ENCODE data around the gene PCGF1. TPM values are rescaled to one million over a fixed set of nuclear protein-coding genes. Genes with fewer than 3 reads are reported as not detected.

The PCGF1 gene
- total and polyA plus RNA-seq, 2 of the 13 experiments (the other 11 are each of a cell fraction or from before 2014, with no cell fraction given): 20.4 to 22.6 TPM

- Histone ChIP-seq H4K20me1 (ENCODE audit: insufficient read depth, low read length) (no peaks in the 10 kb centered on the region), H3K9ac (ENCODE audit: insufficient read depth, low read depth, low read length) (peak overlapping the region; percentile 94), H3K9me3 (ENCODE audit: low read length) (no peaks in the 10 kb centered on the region), H3K27me3 (ENCODE audit: control insufficient read depth in 1 of 2, insufficient read depth in 2 of 2, low read length in 2 of 2) (no peaks in the 10 kb centered on the region; a peak in 1 of 5 replicates), H3K79me2 (ENCODE audit: insufficient read depth, low read length) (peaks cover 38% of the 10 kb centered on the region), H2AFZ (ENCODE audit: low read length) (no peak overlapping the region), H3K4me2 (ENCODE audit: low read depth, low read length) (peak overlapping the region; percentile 98), H3K4me1 (ENCODE audit: insufficient read depth, low read length) (peaks cover 79% of the 10 kb centered on the region), H3K4me3 (replicated peaks in 1 of 3; ENCODE audit: insufficient read depth in 1 of 3, low read depth in 2 of 3, low read length in 3 of 3) (peak overlapping the region; percentile 79 to 97 (median 95)), H3K36me3 (replicated peaks in 1 of 2; ENCODE audit: control insufficient read depth in 1 of 2, insufficient read depth in 2 of 2, low read length in 2 of 2) (no peaks in the 10 kb centered on the region; a peak in 3 of 5 replicates), H3K27ac (ENCODE audit: extremely low read length, insufficient read depth, low read length) (peak overlapping the region; percentile 95)
- ChIA-PET CTCF (ENCODE audit: low intra/inter-chr PET ratio, low total read pairs) (interaction anchor here (1.6 to 1.7 kb wide), 2 partner anchors 24 to 25 kb away, joined by 8 to 10 read pairs; partner anchors contain the start of genes CCDC142 and TTC31), POLR2A (interaction anchor here (0.8 to 16.5 kb wide), 10 partner anchors 9 to 79 kb away, joined by 3 to 795 read pairs (median 6); partner anchors contain the start of genes AUP1, CCDC142, DQX1 and HTRA2)
- no TSS peak for BruUV-seq (replicated peaks)
- FAIRE-seq: no peak
- in situ Hi-C loops (cut with HindIII; ENCODE audit: extremely low pct_ligation_motif_present, low pct_unique_long_range_greater_than_20kb) (no loop called here), intact Hi-C loops (cut with micrococcal nuclease; ENCODE audit: unreplicated experiment) (loop anchor here (1.0 to 2.0 kb wide), 3 partner anchors 21 to 79 kb away; partner anchors contain the start of genes AUP1, HTRA2 and TTC31)
- peak; percentile 59 for ATAC-seq
- under 1% methylated on average over 38 of the region's 38 CpGs for WGBS (ENCODE audit: low lambda C conversion rate)
- no peak for DNase-seq (ENCODE audit: low spot score)
- TF ChIP-seq ZBTB7B (CRISPR knock-in tag; IDR thresholded peaks at IDR 0.05) (peak; percentile 64), ZNF83 (CRISPR knock-in tag; IDR thresholded peaks at IDR 0.05; ENCODE audit: borderline replicate concordance) (no peak), KDM2A (CRISPR knock-in tag; IDR thresholded peaks at IDR 0.05; ENCODE audit: borderline replicate concordance, low read depth) (peak; percentile 52), EED (CRISPR knock-in tag; IDR thresholded peaks at IDR 0.05) (peak; percentile 26; the same call in 1 of the 2 replicates), HINFP (CRISPR knock-in tag; IDR thresholded peaks at IDR 0.05; ENCODE audit: low read depth) (0 out of 2 replicates have a peak, but pooled peaks have one; percentile 41), TAF15 (IDR thresholded peaks at IDR 0.05; ENCODE audit: low read depth, low read length, poor library complexity, severe bottlenecking) (peak; percentile 88), ZSCAN12 (CRISPR knock-in tag; IDR thresholded peaks at IDR 0.05) (no peak), SOX13 (IDR thresholded peaks at IDR 0.05) (no peak), SOX13 (CRISPR knock-in tag; conservative IDR thresholded peaks at IDR 0.05 in 1 of 2, IDR thresholded peaks at IDR 0.05 in 1 of 2) (peak; percentile 2 to 55; a peak in 2 of 4 replicates), MAX (IDR thresholded peaks at IDR 0.05) (peak; percentile 52), ESRRA (CRISPR knock-in tag; IDR thresholded peaks at IDR 0.05; ENCODE audit: low read depth) (0 out of 2 replicates have a peak, but pooled peaks have one; percentile 43), ZNF629 (CRISPR knock-in tag; conservative IDR thresholded peaks at IDR 0.05) (peak; percentile 99), ZNF749 (CRISPR knock-in tag; IDR thresholded peaks at IDR 0.05; ENCODE audit: borderline replicate concordance) (no peak), FOXC1 (CRISPR knock-in tag; IDR thresholded peaks at IDR 0.05; ENCODE audit: borderline replicate concordance) (0 out of 2 replicates have a peak, but pooled peaks have one; percentile 4), HNF4A (CRISPR knock-in tag; IDR thresholded peaks at IDR 0.05) (peak; percentile 18; the same call in 1 of the 2 replicates), ARNT2 (CRISPR knock-in tag; IDR thresholded peaks at IDR 0.05; ENCODE audit: low read depth) (0 out of 2 replicates have a peak, but pooled peaks have one; percentile 5), MLLT10 (CRISPR knock-in tag; IDR thresholded peaks at IDR 0.05) (no peak), DPF2 (CRISPR knock-in tag; IDR thresholded peaks at IDR 0.05; ENCODE audit: borderline replicate concordance, low read depth) (no peak), ZHX1 (CRISPR knock-in tag; IDR thresholded peaks at IDR 0.05; ENCODE audit: low read depth) (0 out of 2 replicates have a peak, but pooled peaks have one; percentile 17), ZNF879 (CRISPR knock-in tag; IDR thresholded peaks at IDR 0.05) (no peak)
Observed at GRCh38 chr2:74507926-74508520, 528 bp upstream of the PCGF1 start.
